HG02798 (cell line): ENCODE results near the gene AUTS2.

Experiments used
- ATAC-seq: cut with Tn5 transposase; IDR thresholded peaks from one replicate; pipeline ENCODE4 v1.9.1; 2021; ENCODE audit warnings: mild to moderate bottlenecking; ENCODE audit not compliant: unreplicated experiment, poor library complexity

The AUTS2 gene

DNA sequence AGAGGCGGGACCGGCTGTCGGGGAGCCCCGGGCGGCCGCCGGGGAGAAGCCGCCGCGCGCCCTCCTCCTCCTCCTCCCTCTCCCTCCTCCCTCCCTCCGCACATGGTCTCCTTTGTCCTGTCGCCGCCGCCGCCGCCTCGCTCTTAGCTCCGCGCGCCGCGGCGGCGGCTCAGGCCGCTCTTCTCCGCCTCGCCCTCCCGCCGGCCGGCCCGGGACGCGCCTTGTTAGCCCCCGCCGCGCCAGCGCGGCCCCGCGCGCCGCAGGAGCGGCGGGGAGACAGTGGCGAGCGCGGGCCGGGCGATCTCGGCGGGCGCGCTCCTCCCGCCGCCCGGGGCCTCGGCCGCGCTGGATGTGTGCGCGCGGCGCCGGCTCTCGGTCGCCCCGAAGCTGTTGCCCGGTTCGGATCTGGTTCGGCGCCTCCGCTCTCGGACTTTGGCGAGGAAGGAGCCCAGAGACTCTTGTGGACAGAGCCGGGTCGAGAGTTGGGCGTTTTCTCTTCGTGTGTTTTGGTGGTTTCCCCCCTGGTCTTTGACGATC, 1096.2 kb downstream of the AUTS2 start:
- peak; percentile 54 for ATAC-seq

DNA sequence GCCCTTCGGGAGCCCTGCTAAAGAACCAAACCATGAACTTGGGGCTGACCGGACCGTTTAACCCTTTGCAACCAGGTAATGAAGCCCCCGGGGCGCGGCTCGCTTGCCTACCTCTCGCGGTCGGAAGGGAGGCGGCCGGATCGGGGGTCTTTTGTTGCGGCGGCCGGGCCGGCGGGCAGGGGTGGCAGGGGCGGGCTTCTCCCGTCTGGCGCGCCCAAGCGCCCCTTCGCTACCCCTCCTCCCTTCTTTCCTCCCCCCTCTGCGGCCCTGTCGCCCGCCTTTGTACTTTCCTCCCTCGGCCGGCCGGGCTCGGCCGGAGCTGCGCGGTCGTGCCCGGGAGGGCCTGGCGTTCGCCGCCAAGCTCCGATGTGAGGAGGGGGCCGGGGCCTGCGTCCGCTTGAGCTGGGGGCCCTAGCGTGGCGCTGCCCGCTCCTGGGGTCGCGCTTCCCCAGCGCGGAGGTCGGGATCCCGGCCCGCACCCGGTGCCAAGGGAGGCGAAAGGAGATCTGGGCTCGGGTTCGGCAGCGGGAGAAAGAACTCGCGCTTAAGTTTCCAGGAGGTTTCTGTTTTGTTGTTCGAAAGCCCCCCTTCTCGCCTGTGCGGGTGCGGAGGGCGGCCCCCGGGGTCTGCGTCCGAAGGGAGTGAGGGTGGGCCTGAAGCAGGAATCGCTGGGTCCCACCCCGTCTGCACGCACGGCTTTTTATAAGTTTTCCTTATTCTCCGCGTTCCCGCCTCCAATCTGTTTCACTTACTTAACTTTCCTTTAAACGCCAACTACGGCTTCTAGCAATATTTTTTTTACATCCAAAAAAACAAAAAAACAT, 1096.9 kb downstream of the AUTS2 start:
- no peak for ATAC-seq

DNA sequence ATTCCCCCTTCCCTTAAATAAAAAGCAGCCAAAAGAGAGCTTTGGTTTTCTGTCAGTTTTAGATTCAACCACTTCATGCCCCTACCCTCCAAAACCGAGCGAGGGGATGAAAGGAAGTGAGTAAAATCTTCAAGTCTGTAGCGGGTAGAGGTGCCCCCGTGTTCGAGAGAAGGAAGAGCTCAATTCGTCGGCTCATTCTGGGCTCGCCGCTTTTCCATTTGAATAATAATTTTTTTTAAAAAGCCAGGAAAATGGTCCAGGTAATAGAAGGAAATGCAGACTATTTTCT, 1097.5 kb downstream of the AUTS2 start:
- ATAC-seq: no peak

- no peak for ATAC-seq
Observed at GRCh38 chr7:70696201-70696754, 1098.0 kb downstream of the AUTS2 start.

GRCh38 chr7:70698219-70698832, 1100.1 kb downstream of the AUTS2 start:
- no peak for ATAC-seq

GRCh38 chr7:70699271-70699670, 1101.0 kb downstream of the AUTS2 start:
- ATAC-seq: no peak

DNA sequence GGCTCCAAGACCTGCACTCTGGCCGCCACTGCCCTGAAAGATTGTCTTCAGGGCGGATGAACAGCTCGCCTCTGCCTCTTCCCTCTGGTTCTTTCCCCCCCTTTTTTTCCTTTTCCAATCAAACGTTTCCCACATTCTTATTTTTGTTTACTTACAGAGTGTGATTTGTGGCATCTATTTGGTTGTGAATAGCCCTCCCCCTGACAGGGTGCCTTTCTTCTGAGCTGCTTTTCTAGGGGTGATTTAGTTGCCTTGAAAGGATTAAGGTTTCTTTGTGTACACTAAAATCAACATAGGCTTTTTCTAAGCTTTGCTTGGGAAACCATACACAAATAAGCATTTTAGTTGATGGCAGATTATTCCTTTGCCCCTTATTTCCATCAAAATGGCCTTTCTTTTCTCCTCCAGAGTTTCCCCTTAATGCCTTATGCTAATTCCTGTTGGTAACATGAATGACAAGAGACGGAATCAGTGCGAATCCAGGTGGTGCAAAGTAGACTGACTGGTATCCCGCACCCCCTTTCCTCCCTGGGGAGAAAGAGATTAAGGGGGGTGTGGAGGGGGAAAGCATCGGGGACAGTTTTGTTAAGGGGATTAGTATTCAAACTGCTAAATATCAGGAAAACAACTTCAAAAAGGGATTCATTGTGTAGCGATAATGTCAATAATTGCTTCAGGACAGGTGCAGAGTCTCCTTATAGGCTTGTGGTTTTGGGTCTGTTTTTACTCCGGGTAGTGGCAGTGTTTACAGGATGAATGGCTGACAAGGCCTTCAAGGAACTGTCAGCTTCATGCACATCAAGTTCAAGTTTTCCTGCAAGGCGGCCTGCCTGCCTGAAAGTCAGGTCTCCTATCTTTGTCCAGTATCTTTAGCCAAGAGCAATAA, 1102.0 kb downstream of the AUTS2 start:
- ATAC-seq: no peak

DNA sequence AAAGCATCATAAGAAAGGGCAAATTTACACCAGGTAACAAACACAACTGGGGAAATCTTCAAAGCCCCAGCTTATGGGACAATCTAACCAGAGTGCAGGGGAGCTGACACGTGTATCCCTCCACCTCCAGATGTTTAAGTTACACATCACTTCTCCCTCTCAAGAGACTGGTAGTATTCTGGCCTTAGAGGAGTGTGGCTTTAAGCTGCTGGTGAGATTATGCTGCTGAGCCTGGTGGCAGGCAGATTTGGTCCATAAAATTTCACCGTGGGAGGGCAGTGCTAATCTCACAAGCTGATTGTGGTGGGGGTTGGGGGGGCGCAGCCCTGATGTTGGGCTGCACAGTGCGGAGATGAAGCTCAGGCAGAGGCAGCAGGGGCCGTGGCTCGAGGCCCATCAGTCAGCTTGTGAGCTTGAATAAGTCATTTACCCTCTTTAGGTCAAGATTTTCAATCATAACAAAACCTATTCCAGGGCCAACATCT, 1102.7 kb downstream of the AUTS2 start:
- ATAC-seq: no peak

DNA sequence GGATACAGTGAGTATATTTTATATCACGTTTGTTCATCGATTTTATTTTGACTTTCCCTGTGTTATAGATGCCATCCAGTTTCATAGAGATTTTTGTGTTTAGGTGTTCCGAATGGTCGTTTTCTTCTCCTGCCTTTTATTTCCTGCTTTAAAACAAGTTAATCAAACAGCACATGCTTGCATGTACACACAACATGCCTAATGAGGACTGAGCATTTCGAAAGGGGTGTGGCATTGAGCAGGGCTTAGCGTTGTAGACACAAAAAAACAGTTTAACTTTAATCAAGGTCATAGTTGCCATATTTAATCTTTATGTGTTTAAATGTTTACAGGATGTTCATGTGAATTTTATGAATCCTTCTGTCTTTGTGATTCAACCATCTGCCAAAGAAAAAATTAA, 1103.2 kb downstream of the AUTS2 start:
- no peak for ATAC-seq

DNA sequence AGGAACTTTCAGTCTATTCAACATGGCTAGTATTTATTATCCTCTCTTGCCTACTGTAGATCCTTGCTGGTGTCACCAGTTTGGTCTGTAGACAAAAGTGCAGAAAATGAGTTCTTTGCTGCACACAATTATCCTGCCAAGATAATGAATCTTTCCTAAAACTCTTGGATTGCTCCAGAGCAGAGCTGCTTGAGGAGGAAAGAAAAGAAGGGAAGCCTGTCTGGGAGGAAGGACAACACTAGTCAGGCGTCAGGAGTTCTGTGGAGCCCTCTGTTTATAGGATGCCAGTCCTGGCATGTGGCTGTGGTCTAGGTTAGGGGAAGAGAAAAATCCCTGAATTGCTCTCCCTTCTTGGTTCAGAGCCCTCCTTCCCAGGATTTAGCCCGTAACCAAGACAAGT, 1103.7 kb downstream of the AUTS2 start:
- no peak for ATAC-seq

GRCh38 chr7:70703785-70704184, 1105.5 kb downstream of the AUTS2 start:
- no peak for ATAC-seq

DNA sequence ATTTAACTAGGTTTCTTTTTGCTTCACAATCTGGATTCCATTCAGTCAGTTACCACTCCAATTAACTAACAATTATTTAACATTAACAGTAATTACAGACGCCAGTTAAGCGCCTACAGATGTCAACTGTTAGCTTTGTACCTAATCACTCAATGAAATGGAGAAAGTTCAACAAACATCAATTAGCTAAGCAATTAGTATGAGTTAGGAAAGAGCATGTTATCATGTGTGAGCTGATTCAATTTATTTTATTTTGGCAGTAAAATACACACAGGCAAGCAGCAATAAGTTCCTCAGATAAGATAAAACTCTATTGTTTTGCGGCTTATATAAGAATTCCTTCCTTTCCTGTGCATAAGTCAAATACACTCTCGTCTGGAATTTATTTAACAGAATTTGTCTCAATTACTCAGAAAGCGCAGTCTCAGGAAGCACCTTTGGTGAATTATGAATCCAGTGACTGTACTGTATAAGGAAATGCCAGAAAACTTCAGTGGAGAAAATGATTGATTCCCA, 1106.6 kb downstream of the AUTS2 start:
- no peak for ATAC-seq

GRCh38 chr7:70706204-70706603, 1107.9 kb downstream of the AUTS2 start:
- no peak for ATAC-seq

DNA sequence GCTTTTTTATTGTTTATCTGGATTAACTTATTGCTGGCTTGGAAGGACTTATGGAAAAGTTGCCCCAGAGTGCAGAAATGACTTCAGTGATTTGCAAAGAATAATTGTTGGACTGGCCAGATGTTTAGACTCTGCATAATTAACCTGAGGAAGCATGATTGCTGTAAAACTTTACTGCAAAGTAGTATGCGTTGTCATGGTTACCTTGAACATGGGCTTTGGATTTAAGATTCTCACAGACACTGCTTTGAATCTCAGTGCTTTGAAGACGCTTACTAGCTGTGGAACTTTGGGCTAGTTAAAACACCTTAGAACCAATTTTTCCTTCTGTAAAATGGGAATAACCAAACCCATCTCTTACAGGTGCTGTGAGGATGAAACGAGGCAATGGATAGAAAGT, 1108.4 kb downstream of the AUTS2 start:
- ATAC-seq: no peak

DNA sequence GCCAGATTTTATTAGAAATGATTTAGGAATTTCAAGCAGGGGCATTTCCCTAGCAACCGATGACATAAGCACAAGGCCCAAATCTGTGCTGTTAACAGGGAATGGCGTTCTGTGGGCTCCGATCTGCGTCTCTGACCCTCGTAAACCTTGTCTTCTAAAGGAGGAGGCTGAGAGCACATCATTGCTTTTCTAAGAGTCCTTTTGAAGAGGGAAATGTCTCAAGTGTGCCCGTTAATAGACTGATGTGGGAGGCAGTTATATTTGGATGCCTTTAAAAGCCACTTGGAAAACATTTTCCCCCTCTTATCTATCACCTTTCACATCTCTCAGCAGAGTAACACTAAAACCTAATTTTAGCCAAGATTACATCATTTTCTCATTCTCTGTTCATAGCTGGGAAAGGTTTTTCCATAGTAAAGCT, 1109.6 kb downstream of the AUTS2 start:
- no peak for ATAC-seq

DNA sequence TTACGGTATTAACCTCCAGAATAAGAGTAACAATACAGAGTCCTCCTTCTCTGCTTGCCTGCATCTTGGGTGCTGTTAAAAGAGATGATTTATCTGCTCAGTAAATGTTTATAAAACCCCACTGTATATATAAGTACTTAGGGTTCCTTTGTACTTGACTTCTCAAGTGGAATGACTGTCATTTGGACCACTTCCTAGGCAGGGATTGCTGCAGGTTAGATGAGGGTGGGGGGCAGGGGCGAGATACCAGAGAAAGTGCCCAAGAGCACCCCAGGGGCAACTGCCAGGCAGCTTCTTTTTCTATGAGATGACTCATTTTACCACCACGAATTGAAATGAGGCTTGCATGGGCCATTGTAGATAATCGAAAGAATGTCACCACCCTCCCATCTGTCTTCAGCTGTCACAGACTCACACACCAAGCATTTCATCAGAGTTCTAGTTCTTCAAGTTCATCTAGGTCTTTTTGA, 1111.8 kb downstream of the AUTS2 start:
- peak; percentile 46 for ATAC-seq

GRCh38 chr7:70710651-70711050, 1112.4 kb downstream of the AUTS2 start:
- ATAC-seq: no peak

DNA sequence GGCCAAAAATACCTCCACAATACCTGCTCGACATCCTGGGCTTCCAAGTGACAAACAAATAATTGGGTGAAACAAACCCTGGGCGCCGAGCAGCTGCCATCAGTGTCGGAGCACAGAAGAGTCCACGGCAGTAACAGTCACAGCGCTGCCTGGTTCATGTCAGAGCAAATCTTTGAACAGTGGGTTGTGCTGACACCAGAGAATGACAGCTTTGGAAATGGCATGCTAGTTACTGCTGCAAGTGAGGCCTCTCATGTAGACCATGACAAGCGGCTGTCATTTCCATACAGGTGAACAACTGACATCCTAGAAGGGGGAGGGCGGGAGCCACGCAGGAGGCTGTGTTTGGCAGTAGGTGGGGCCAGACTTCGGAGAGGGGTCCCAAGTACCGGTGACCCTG, 1113.2 kb downstream of the AUTS2 start:
- ATAC-seq: no peak

DNA sequence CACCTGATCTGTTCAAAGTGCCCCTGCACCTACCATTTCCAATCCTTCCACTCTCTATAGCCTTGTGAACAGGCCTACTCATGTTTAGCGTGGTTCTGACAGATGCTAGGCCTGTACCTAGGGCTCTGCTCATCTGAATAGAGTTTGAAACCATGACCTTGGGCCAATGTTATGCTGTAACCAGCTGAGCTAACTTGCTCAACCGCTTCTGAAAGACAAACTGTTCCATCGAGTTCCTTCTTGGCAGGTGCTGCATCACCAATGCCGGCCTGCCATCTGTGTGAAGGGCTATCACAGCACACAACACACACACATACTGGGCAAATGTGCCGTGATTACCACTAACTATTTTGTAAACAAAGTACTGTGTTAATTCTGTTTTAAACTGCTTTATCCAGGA, 1114.7 kb downstream of the AUTS2 start:
- no peak for ATAC-seq

DNA sequence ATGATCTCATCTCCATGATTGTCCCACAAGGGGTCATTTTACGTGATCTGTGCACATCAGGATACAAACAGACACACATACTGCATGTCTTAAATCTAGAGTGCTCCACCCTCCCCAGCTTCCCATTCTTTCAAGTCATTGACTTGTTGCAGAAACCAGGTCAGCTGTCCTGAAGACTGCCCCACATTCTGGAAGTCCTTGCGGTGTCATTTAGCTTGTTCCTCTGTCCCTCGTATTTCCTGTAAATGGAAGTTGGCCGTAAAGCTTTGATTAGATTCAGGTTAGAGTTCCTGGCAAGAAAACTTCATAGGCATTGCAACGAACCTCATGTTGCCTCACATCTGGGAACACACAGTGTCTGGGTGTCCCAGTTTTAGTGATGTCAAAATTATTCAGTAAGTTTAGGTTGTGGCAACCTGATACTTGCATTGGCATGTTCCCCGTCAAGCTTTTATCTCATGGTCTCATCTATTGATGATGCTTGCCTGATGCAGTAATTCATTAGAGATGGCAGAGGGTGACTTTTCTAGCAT, 1116.3 kb downstream of the AUTS2 start:
- ATAC-seq: no peak
